HG03103 (cell line): ENCODE data around the gene SCN11A.

Source experiments
- ATAC-seq: cut with Tn5 transposase; IDR thresholded peaks from one replicate; pipeline ENCODE4 v1.9.1; 2021; ENCODE audit warnings: low read depth; ENCODE audit not compliant: unreplicated experiment

Gene SCN11A

DNA sequence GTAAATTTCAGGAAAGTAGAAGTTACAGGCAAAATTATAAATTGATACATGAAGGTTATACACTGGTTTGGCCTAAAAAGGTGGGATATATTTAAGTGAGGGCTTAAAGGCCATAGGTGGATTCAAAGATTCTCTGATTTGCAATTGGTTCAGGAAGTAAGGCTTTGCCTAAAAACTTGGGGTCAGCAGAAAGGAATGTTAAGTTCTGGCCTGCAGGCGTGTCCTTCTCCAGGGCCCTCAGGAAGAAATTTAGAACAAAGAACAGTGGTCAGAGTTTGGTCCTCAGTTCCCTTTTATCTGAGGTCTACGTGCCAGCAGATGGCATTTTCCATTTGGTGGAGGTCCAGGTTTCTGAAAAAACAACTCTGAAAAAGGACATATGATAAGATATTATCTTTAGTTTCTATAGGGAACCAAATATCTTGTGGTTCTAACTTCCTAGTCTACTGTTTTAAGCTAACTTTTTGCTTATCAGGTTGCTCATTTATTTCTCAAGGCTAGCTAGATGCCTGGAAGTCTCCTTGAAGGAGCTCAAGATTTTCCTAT lies 40.5 kb downstream of the SCN11A start:
- ATAC-seq, result no peak

DNA sequence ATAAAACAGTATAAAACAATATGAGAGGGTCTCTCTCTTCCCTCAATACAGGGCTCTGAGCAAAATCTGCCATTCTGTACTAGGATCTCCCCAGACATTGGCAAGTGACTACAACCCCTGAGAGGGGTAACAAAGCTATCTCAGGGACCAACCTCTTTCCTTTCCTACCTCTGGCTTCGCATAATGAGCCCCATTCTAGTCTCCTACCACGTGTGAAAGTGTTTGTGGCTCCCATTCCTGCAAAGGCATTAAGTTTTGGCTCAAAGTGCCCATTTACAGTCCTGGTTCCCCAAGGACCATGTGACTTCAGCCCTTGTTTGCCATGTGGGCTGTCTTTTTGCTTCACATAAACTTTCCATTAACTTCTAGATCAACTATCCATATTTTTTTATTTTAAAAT lies 46.4 kb downstream of the SCN11A start:
- no peak for ATAC-seq
